ENCODE measurements around the gene EIF1AD.

DNA sequence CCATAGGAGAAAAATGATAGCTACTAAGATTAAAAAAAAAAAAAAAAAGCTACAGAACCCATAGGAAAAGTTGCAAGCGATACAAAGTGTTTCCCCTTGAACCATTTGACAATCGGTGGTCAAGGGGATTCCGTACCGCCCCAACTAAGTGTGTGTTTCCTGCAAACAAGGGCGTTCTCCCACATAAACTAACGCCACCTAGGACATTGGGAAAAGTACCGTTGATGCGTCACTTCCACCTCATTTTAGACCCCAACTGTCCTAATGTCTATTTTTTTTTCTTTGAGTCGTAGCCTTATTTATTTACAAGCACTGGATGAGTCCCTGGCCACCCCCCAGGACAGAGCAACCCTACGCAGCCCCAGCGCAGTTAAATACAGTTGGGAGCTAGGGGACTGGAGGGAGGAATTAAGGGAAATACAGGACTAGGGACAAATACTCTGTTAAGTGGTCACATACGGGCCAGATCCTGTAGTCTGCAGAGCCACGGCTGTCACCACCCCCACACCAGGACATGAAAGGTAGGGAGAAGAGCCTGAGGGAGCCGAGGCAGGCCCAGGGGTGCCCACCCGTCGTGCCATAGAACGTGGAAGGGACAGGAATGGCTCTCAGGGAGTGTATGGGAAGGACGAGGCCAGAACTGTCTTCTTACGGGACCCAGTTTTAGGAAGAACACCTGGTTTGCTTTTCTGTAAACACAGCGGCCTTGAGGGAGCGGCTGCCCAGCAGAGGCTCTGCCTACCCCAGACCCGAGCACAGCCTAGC is 19.0 kb downstream of the EIF1AD start:
- no peak for TF ChIP-seq POLR2AphosphoS5 (IDR thresholded peaks at IDR 0.05)
- TF ChIP-seq, protein P1, sequence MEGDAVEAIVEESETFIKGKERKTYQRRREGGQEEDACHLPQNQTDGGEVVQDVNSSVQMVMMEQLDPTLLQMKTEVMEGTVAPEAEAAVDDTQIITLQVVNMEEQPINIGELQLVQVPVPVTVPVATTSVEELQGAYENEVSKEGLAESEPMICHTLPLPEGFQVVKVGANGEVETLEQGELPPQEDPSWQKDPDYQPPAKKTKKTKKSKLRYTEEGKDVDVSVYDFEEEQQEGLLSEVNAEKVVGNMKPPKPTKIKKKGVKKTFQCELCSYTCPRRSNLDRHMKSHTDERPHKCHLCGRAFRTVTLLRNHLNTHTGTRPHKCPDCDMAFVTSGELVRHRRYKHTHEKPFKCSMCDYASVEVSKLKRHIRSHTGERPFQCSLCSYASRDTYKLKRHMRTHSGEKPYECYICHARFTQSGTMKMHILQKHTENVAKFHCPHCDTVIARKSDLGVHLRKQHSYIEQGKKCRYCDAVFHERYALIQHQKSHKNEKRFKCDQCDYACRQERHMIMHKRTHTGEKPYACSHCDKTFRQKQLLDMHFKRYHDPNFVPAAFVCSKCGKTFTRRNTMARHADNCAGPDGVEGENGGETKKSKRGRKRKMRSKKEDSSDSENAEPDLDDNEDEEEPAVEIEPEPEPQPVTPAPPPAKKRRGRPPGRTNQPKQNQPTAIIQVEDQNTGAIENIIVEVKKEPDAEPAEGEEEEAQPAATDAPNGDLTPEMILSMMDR (IDR thresholded peaks at IDR 0.05): no peak
